ENCODE data around the gene ACOT7. TPM values are rescaled to one million over a fixed set of nuclear protein-coding genes. Genes with fewer than 3 reads are reported as not detected.

ACOT7 gene
- total RNA-seq, 1 experiment from 2014 or later: 151 TPM

GRCh38 chr1:6314503-6314902, 79.1 kb downstream of the ACOT7 start:
- no peak for TF ChIP-seq GABPB1 (CRISPR knock-in tag; IDR thresholded peaks at IDR 0.05)
- TF ChIP-seq, protein P1, sequence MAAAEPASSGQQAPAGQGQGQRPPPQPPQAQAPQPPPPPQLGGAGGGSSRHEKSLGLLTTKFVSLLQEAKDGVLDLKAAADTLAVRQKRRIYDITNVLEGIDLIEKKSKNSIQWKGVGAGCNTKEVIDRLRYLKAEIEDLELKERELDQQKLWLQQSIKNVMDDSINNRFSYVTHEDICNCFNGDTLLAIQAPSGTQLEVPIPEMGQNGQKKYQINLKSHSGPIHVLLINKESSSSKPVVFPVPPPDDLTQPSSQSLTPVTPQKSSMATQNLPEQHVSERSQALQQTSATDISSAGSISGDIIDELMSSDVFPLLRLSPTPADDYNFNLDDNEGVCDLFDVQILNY (CRISPR knock-in tag; IDR thresholded peaks at IDR 0.05): no peak
- TF ChIP-seq ATF6 (CRISPR knock-in tag; IDR thresholded peaks at IDR 0.05): no peak
- TF ChIP-seq, protein P2, sequence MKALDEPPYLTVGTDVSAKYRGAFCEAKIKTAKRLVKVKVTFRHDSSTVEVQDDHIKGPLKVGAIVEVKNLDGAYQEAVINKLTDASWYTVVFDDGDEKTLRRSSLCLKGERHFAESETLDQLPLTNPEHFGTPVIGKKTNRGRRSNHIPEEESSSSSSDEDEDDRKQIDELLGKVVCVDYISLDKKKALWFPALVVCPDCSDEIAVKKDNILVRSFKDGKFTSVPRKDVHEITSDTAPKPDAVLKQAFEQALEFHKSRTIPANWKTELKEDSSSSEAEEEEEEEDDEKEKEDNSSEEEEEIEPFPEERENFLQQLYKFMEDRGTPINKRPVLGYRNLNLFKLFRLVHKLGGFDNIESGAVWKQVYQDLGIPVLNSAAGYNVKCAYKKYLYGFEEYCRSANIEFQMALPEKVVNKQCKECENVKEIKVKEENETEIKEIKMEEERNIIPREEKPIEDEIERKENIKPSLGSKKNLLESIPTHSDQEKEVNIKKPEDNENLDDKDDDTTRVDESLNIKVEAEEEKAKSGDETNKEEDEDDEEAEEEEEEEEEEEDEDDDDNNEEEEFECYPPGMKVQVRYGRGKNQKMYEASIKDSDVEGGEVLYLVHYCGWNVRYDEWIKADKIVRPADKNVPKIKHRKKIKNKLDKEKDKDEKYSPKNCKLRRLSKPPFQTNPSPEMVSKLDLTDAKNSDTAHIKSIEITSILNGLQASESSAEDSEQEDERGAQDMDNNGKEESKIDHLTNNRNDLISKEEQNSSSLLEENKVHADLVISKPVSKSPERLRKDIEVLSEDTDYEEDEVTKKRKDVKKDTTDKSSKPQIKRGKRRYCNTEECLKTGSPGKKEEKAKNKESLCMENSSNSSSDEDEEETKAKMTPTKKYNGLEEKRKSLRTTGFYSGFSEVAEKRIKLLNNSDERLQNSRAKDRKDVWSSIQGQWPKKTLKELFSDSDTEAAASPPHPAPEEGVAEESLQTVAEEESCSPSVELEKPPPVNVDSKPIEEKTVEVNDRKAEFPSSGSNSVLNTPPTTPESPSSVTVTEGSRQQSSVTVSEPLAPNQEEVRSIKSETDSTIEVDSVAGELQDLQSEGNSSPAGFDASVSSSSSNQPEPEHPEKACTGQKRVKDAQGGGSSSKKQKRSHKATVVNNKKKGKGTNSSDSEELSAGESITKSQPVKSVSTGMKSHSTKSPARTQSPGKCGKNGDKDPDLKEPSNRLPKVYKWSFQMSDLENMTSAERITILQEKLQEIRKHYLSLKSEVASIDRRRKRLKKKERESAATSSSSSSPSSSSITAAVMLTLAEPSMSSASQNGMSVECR (CRISPR knock-in tag; IDR thresholded peaks at IDR 0.05; ENCODE audit: borderline replicate concordance): no peak
- no peak for TF ChIP-seq OVOL2 (CRISPR knock-in tag; IDR thresholded peaks at IDR 0.05; ENCODE audit: borderline replicate concordance)
- TF ChIP-seq ESRRA (CRISPR knock-in tag; IDR thresholded peaks at IDR 0.05; ENCODE audit: borderline replicate concordance): no peak
- TF ChIP-seq HMGXB4 (CRISPR knock-in tag; IDR thresholded peaks at IDR 0.05): no peak
- no peak for TF ChIP-seq ELF4 (CRISPR knock-in tag; IDR thresholded peaks at IDR 0.05; ENCODE audit: low read depth)
- TF ChIP-seq, protein P3, sequence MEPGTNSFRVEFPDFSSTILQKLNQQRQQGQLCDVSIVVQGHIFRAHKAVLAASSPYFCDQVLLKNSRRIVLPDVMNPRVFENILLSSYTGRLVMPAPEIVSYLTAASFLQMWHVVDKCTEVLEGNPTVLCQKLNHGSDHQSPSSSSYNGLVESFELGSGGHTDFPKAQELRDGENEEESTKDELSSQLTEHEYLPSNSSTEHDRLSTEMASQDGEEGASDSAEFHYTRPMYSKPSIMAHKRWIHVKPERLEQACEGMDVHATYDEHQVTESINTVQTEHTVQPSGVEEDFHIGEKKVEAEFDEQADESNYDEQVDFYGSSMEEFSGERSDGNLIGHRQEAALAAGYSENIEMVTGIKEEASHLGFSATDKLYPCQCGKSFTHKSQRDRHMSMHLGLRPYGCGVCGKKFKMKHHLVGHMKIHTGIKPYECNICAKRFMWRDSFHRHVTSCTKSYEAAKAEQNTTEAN (CRISPR knock-in tag; IDR thresholded peaks at IDR 0.05): no peak
- TF ChIP-seq IRF1 (CRISPR knock-in tag; IDR thresholded peaks at IDR 0.05): no peak
- no peak for TF ChIP-seq ZNF317 (CRISPR knock-in tag; IDR thresholded peaks at IDR 0.05; ENCODE audit: borderline replicate concordance, low read depth)
- no peak for TF ChIP-seq FOXJ3 (CRISPR knock-in tag; IDR thresholded peaks at IDR 0.05; ENCODE audit: borderline replicate concordance)
- no peak for TF ChIP-seq STAT6 (CRISPR knock-in tag; conservative IDR thresholded peaks at IDR 0.05; ENCODE audit: low read depth)
- no peak for TF ChIP-seq NR3C1 (CRISPR knock-in tag; conservative IDR thresholded peaks at IDR 0.05; ENCODE audit: low read depth)
- TF ChIP-seq USF2 (CRISPR knock-in tag; IDR thresholded peaks at IDR 0.05): no peak
- TF ChIP-seq, protein P4, sequence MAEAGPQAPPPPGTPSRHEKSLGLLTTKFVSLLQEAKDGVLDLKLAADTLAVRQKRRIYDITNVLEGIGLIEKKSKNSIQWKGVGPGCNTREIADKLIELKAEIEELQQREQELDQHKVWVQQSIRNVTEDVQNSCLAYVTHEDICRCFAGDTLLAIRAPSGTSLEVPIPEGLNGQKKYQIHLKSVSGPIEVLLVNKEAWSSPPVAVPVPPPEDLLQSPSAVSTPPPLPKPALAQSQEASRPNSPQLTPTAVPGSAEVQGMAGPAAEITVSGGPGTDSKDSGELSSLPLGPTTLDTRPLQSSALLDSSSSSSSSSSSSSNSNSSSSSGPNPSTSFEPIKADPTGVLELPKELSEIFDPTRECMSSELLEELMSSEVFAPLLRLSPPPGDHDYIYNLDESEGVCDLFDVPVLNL (CRISPR knock-in tag; IDR thresholded peaks at IDR 0.05; ENCODE audit: borderline replicate concordance, low read depth): no peak
- no peak for TF ChIP-seq ATF3 (CRISPR knock-in tag; conservative IDR thresholded peaks at IDR 0.05)
- no peak for TF ChIP-seq NR2C2 (CRISPR knock-in tag; IDR thresholded peaks at IDR 0.05)
- no peak overlapping the region for H3K27ac Mint-ChIP-seq
- H3K4me1 Mint-ChIP-seq: no peaks in the 10 kb centered on the region
- ChIA-PET CTCF (interaction anchor here (1.5 kb wide), 1 partner anchor 123 kb away, joined by 3 read pairs; no protein-coding TSS in a partner anchor), POLR2A (no interaction called here)
- peaks cover 26% of the 10 kb centered on the region for H3K36me3 Mint-ChIP-seq
- no peaks in the 10 kb centered on the region for H3K27me3 Mint-ChIP-seq (ENCODE audit: low read depth)
- peaks cover 4% of the 10 kb centered on the region; the same call in 1 of the 2 replicates for H3K9me3 Mint-ChIP-seq
- H3K4me3 Mint-ChIP-seq: no peak overlapping the region
- no peak for ATAC-seq
- no peak for DNase-seq (ENCODE audit: low spot score)
